Endothelial cell of umbilical vein (primary cell): Measurements from ENCODE around the gene DGKD.

Experiments used
- EZH2 ChIP-seq: IDR thresholded peaks from 2 replicates; pipeline ENCODE4 v1.6.1; 2012; ENCODE audit warnings: borderline replicate concordance, low read depth, mild to moderate bottlenecking, moderate library complexity, low read length, inconsistent platforms; ENCODE audit not compliant: severe bottlenecking
- GATA2 ChIP-seq: IDR thresholded peaks from 2 replicates; pipeline ENCODE4 v1.7.0; 2011; ENCODE audit warnings: low read depth, mild to moderate bottlenecking, moderate library complexity, mixed read lengths, low read length; ENCODE audit not compliant: insufficient read length, insufficient read depth
- JUN ChIP-seq: IDR thresholded peaks from 2 replicates; pipeline ENCODE4 v1.6.1; 2011; ENCODE audit warnings: borderline replicate concordance, low read depth; ENCODE audit not compliant: insufficient read length, insufficient read depth
- MAX ChIP-seq: IDR thresholded peaks from 2 replicates; pipeline ENCODE4 v1.6.1; 2011; ENCODE audit not compliant: insufficient read depth, insufficient read length
- MYC ChIP-seq: IDR thresholded peaks from one replicate; pipeline ENCODE4 v1.6.1; 2011; ENCODE audit warnings: mild to moderate bottlenecking, low read depth, low read length
- POLR2A ChIP-seq: IDR thresholded peaks from 2 replicates; pipeline ENCODE4 v1.6.1; 2012; ENCODE audit warnings: low read depth, mild to moderate bottlenecking, control low read depth, low read length
- POLR2AphosphoS5 ChIP-seq: IDR thresholded peaks from 2 replicates; pipeline ENCODE4 v1.6.1; 2012; ENCODE audit warnings: low read depth, mild to moderate bottlenecking, control low read depth, low read length, moderate library complexity; ENCODE audit not compliant: insufficient read depth
- TF ChIP-seq, protein P1 (sequence below), 2 donors: IDR thresholded peaks; 1 replicate in 1 of 2; 2 replicates in 1 of 2; pipeline ENCODE4 v1.5.1; 2011; ENCODE audit warnings: low read length in 2 of 2, mild to moderate bottlenecking in 2 of 2, moderate library complexity in 2 of 2, control low read depth in 1 of 2, inconsistent platforms in 1 of 2, low read depth in 1 of 2; ENCODE audit not compliant: insufficient read depth in 1 of 2; ENCODE audit errors: extremely low read depth in 1 of 2

- TF ChIP-seq, protein P1, sequence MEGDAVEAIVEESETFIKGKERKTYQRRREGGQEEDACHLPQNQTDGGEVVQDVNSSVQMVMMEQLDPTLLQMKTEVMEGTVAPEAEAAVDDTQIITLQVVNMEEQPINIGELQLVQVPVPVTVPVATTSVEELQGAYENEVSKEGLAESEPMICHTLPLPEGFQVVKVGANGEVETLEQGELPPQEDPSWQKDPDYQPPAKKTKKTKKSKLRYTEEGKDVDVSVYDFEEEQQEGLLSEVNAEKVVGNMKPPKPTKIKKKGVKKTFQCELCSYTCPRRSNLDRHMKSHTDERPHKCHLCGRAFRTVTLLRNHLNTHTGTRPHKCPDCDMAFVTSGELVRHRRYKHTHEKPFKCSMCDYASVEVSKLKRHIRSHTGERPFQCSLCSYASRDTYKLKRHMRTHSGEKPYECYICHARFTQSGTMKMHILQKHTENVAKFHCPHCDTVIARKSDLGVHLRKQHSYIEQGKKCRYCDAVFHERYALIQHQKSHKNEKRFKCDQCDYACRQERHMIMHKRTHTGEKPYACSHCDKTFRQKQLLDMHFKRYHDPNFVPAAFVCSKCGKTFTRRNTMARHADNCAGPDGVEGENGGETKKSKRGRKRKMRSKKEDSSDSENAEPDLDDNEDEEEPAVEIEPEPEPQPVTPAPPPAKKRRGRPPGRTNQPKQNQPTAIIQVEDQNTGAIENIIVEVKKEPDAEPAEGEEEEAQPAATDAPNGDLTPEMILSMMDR (IDR thresholded peaks at IDR 0.05; ENCODE audit: extremely low read depth in 1 of 2, insufficient read depth in 1 of 2, low read depth in 1 of 2, low read length in 2 of 2) = no peak
- TF ChIP-seq POLR2A = no peak
- TF ChIP-seq MAX = no peak
- TF ChIP-seq POLR2AphosphoS5 = no peak
- TF ChIP-seq EZH2 = no peak
- TF ChIP-seq MYC = no peak
- no peak for TF ChIP-seq GATA2
- TF ChIP-seq JUN = no peak
These were observed 87.7 kb downstream of the DGKD start for GRCh38 chr2:233442028-233442310.
